NCI-H2107 (cell line): ENCODE measurements around the gene LCA5.
"Not testable (repeated sequence)": the region's sequence is repeated elsewhere in the genome, so short reads cannot be mapped to it uniquely, and the experiment has no call there.

Experiments
- DNase-seq: peaks from one replicate; lab custom pipeline; 2025; lab: John Stamatoyannopoulos, UW

LCA5 gene

GRCh38 chr6:79466207-79466834 is 70.9 kb downstream of the LCA5 start:
- DNase-seq = no peak

DNA sequence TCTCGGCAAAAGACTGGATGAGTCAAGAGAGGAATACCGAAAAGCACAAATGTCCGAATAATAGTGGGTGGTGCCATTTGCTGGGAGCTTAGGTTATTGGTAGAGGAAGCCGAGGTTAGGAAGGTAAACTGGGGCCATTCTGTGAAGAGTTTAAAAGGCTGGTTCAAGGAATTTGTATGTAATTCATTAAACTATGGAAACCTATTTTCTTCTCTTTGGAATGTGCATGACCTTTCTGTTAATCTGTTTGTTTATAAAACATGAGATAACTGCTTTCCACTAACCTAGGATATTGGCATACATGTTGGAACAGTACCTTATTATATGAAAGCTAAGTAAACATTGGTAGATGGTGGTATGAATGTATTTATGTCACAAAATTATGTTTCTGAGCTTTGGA is 71.8 kb downstream of the LCA5 start:
- DNase-seq = no peak

- DNase-seq = no peak
Observed at GRCh38 chr6:79463621-79464050, 73.6 kb downstream of the LCA5 start.

GRCh38 chr6:79461205-79461604 is 76.0 kb downstream of the LCA5 start:
- no peak for DNase-seq

- DNase-seq = no peak
Observed at GRCh38 chr6:79455446-79455845, 81.8 kb downstream of the LCA5 start.

- DNase-seq = no peak
Observed at GRCh38 chr6:79453558-79454042, 83.6 kb downstream of the LCA5 start.

GRCh38 chr6:79450984-79451383 is 86.2 kb downstream of the LCA5 start:
- no peak for DNase-seq

- DNase-seq = no peak
Observed at GRCh38 chr6:79446006-79446405, 91.2 kb downstream of the LCA5 start.

- DNase-seq = not testable (repeated sequence)
Observed at GRCh38 chr6:79443876-79444275, 93.4 kb downstream of the LCA5 start.

GRCh38 chr6:79441192-79441591 is 96.0 kb downstream of the LCA5 start:
- no peak for DNase-seq

DNA sequence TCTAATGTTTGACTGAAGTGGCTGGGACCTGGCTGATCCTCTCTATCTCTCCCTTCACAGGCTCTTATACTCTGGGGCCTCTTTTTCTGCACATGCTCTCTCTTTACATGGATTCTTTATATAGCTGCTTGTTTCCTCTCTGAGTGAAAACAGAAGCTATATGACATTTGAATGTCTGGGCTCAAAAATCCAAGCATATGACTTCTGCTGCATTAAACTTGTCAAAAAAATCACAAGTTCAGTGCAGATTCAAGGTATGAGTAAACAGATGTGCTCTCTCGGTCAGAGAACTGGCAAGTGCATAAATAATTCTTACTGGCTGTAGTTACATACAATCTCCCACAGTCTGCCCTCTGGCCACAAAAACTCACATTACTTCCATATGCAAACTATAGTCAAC is 96.6 kb downstream of the LCA5 start:
- DNase-seq = no peak

DNA sequence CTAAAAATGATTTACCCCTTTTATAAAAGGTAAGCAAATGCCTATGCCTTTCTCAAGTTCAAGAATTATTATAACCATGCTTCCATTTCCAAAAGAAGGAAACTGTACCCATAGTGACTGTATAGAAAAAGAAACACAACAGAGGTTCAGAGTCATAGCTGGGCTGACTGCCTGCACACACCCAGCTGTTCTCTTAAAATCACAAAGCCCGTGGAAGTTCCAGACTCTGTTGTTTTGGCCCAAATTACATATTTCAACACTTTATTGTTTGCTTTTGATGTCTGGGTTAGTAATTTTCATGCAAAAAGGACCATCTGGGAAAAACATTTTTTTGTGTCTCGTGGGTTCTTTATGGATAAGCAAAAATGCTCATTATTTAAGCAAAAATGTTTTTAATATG is 99.2 kb downstream of the LCA5 start:
- DNase-seq = no peak

DNA sequence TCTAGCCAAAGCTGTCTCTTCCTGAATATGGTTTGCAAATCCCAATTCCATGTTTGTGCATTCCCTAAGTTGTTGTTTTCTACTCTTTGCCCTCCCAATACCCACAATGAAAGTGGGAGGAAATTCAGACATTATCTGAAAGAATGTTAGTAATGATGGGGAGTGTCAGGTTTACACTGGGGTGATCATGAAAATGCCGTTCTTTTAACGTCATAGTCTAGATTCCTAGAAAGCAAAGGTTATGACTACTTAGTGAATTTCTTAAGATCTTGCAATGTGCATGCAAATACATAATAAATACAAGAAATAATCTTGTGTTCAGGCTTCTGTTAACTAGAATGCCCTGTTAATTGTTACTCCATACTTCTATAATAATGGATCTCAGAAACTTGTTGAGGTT is 101.0 kb downstream of the LCA5 start:
- DNase-seq = no peak

DNA sequence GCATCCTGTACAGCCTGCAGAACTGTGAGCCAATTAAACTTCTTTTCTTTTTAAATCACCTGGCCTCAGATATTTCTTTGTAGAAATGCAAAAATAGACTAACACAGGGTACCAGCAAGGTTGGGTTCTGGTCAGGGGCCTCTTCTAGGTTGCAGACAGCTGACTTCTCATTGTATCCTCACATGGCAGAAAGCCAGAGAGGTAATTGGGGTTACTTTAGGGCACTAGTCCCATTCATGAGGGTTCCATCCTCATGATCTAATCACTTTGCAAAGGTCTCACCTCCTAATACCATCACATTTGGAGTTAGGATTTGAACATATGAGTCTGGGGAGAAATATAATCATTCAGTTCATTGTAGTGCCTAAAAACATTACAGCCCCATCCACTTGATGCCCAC is 101.5 kb downstream of the LCA5 start:
- no peak for DNase-seq
